ENCODE measurements around the gene U2SURP.
"Not testable (repeated sequence)": the region's sequence is repeated elsewhere in the genome, so short reads cannot be mapped to it uniquely, and the experiment has no call there.

U2SURP gene

GRCh38 chr3:142976621-142977398 lies 24.6 kb upstream of the U2SURP start:
- DNase-seq (ENCODE audit: low spot score) (peak; percentile 80), FAIRE-seq (peak; percentile 58)

- FAIRE-seq (no peak), DNase-seq (ENCODE audit: low spot score) (no peak)
Measured at GRCh38 chr3:142977399-142977728, 24.0 kb upstream of the U2SURP start.

DNA sequence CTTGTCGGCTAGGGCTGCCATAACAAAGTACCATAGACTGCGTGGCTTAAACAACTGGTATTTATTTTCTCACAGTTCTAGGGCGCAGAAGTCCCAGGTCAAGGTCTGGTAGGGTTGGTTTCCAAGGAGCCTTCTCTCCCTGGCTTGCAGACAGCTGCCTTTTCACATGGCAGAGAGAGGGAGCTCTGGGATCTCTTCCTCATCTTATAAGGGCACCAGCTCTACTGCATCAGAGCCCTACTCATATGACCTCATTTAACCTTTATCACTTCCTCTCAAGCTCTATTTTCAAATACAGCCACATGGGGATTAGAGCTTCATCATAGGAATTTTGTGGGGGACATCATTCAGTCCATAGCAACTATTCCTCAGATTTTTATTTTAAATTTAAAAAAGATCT lies 20.3 kb upstream of the U2SURP start:
- FAIRE-seq (no peak), DNase-seq (ENCODE audit: low spot score) (no peak)

- no peak for DNase-seq (ENCODE audit: low spot score)
- no peak for FAIRE-seq
Measured at GRCh38 chr3:142982038-142982773, 19.2 kb upstream of the U2SURP start.

DNA sequence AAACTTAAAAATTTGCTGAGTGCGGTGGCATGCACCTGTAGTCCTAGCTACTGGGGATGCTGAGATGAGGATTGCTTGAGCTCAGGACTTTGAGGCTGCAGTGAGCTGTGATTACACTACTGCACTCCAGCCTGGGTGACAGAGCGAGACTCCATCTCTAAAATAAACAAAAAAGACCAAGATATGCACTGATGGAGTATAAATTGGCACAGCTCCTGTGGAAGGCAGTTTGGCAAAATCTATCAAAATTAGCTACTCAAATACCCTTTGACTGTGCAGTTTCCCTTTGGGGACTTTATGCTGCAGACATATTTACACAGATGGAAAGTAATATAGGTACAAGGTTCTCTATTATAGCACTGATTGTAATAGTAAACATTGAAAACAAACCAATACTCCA lies 18.1 kb upstream of the U2SURP start:
- DNase-seq (ENCODE audit: low spot score) (no peak), FAIRE-seq (no peak)

GRCh38 chr3:142984255-142984654 lies 17.1 kb upstream of the U2SURP start:
- DNase-seq (ENCODE audit: low spot score) (no peak), FAIRE-seq (no peak)

DNA sequence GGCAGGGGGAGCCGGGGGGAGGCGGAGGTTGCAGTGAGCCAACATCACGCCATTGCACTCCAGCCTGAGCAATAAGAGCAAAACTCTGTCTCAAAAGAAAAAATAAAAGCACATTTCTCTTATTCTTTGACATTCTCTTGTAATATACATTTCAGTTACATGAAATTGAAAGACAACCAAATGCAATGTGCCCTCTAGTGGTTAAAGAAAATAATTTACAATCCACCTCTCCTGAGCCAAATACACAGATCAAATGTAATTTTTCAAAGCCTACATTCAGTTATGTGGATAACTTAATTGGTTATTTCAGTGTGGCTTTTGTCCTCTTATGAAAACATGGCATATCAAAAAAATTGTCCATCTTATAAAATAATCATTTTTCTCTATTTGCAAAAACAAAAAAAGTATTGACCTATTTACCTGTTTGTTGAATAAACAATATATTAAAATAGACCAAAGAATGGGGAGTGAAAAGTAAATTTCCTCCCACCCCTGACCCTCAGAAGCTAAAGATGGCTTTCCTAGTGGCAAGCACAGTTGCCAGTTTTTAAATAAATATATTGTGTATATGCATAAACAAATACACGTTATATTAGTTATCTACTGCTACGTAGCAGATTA lies 14.2 kb upstream of the U2SURP start:
- DNase-seq (ENCODE audit: low spot score) = no peak
- FAIRE-seq = no peak

DNA sequence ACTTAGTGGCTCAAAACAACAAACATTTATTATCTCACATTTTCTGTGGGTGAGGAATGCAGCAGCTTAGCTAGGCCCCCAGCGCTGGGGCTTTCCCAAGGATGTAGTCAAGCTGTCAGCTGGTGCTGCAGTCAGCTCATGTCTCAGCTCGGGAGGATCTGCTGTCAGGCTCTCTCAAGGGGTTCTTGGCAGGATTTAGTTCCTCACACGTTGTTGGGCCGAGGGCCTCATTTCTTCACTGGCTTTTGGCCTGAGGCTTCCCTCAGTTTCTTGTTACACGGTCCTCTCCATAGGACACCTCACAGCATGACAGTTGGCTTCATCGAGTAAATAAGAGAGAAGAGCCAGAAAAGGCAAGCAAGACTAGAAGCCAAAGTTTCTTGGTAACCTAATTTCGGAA lies 13.7 kb upstream of the U2SURP start:
- no peak for DNase-seq (ENCODE audit: low spot score)
- no peak for FAIRE-seq

DNA sequence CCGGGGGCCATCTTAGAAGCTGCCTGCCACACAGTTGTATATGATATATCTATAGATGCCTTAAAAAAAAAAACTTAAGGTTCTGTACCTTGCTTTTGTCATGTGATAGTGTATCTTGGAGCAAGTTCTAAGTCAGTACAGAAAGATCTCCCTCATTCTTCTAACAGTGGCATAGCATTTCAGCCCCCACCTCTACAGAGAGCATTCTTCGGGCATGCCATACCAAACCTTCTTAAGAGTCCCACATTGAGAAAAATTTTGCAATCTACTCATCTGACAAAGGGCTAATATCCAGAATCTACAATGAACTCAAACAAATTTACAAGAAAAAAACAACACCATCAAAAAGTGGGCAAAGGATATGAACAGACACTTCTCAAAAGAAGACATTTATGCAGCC lies 13.1 kb upstream of the U2SURP start:
- not testable (repeated sequence) for DNase-seq (ENCODE audit: low spot score); FAIRE-seq

DNA sequence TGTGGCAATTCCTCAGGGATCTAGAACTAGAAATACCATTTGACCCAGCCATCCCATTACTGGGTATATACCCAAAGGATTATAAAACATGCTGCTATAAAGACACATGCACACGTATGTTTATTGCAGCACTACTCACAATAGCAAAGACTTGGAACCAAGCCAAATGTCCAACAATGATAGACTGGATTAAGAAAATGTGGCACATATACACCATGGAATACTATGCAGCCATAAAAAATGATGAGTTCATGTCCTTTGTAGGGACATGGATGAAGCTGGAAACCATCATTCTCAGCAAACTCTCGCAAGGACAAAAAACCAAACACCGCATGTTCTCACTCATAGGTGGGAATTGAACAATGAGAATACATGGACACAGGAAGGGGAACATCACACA lies 12.5 kb upstream of the U2SURP start:
- FAIRE-seq; DNase-seq (ENCODE audit: low spot score): not testable (repeated sequence)

GRCh38 chr3:142990721-142991120 lies 10.6 kb upstream of the U2SURP start:
- no peak for FAIRE-seq
- DNase-seq (ENCODE audit: low spot score) = no peak

GRCh38 chr3:142992323-142992722 lies 9.0 kb upstream of the U2SURP start:
- no peak for FAIRE-seq

DNA sequence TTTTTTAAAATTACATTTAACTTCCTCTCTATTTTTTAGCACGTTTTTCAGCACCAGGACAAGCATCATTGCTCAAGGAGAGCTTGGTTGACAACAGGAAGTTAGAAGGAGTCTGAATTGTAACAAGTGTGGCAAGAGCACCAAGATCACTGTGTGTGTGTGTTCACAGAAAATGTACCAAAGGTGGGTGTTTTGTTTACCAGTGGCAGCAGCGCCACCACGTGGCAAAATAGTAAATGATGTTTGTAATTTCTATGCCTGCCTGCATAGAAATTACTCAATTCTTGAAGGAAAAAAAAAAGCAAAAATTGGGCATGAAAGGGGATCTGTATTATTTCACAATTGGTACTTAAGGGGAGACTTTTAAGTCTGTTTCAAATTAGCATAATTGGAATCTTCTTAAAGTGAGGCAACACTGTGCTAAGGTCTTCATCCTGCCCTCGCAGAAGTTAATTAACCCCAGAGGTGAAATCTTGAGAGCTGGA lies 7.4 kb upstream of the U2SURP start:
- FAIRE-seq (no peak), DNase-seq (ENCODE audit: low spot score) (peak; percentile 58)

More at GRCh38 chr3:142992323-142992722, 9.0 kb upstream of the U2SURP start:
- DNase-seq (ENCODE audit: low spot score) = no peak

DNA sequence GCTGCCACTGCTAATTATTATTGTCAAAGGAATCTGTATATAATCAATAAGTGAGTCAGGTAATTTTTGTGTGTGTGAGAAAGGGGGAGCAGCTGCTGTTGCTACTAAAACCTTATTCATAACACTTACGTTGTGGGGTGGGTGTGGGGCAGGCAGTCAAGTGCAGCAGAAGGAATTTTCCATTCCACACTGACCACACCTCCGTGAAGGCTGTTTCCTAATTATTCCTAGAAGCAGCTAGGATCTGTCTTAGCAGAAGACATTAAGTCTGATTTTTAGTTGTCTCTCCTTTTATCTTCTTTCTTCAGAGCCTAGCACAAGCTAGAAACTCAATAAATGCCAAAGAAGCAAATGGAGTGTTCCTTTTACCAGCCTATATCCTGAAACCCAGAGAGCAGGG lies 4.0 kb upstream of the U2SURP start:
- no peak for DNase-seq (ENCODE audit: low spot score)
- FAIRE-seq = no peak

DNA sequence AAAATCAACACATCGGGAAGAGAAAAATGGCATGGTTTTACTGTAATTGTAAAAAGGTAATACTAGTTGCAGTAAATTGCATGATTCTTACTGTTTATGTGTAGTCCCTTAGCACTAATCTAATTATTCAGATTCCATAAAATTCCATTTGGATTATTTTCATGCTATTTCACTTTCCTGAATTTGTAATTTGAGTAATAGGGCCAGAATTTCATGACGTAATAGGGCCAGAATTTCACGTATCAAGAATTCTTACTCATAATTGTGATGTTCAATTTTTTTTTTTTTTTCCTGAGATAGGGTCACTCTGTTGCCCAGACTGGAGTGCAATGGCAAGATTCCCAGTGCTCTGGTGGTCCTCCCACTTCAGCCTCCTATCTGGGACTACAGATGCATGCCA lies 2.9 kb upstream of the U2SURP start:
- FAIRE-seq (no peak), DNase-seq (ENCODE audit: low spot score) (no peak)

DNA sequence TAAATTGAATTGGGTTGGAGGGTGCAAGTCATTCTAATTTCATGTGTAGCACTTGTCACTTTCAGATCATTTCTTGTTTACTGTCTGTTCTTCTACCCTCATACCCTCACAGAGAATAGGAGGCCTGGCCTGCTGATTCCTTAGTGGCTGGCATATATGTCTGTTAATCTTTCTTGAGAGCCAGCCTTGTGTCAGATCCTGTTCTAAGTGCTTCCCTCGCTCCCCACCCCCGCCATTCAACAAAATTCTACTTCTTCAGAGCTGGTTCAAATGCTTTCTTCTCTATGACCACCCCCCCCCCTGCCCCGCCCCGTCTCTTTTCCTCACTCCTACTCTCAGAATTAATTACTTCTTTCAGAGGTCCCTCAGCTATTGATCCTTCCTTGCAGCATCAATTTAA lies 1.5 kb upstream of the U2SURP start:
- DNase-seq (ENCODE audit: low spot score) (no peak), FAIRE-seq (no peak)

- DNase-seq (ENCODE audit: low spot score) (peak; percentile 29), FAIRE-seq (no peak)
Measured at GRCh38 chr3:143000528-143000927, 842 bp upstream of the U2SURP start.

DNA sequence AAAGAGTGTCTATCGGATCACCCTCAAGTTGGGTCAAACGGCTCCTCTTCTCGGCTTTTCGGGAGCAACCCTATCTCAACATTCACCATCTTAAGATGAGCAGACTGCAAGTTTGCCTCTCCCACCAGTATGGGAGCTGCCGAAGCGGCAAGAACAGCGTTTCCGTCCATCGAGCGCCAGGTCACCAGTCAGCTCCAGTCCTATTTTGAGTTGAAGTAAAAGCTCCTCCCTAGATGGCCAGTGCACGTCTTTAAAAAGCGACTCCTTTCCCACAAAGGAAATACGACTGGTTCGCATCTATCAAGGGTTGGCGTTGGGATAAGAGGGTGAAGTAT lies 369 bp upstream of the U2SURP start:
- no peak for FAIRE-seq
- DNase-seq (ENCODE audit: low spot score) = no peak

- no peak for DNase-seq (ENCODE audit: low spot score)
- no peak for FAIRE-seq
Measured at GRCh38 chr3:143002083-143002712, 828 bp downstream of the U2SURP start.

GRCh38 chr3:143002727-143003126 lies 1.4 kb downstream of the U2SURP start:
- DNase-seq (ENCODE audit: low spot score) (no peak), FAIRE-seq (no peak)

DNA sequence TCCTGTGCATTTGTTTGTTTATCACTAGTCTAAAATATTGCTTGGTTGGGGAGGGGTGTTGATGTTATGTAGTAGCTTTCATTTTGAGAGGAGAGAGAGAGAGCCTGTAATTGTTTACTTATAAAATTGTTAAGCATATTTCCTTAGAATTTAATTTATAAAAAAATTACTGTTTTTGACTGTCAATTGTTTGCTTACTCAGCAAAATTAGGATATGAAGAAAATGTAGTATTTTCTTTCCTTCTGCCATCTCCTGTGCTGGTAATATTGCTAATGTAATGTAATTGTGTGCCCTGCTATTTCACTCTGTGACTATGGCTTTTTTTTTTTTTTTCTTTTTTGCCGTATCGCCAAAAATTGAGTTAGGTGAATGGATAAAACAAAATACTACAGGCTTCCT lies 3.5 kb downstream of the U2SURP start:
- FAIRE-seq = no peak
- no peak for DNase-seq (ENCODE audit: low spot score)

GRCh38 chr3:143010024-143010423 lies 8.7 kb downstream of the U2SURP start:
- DNase-seq (ENCODE audit: low spot score) (no peak), FAIRE-seq (no peak)

Measured in urothelium cell line (cell line).